HG03575 (cell line): ENCODE data around the gene MFSD11.
"Not testable (repeated sequence)": the region's sequence is repeated elsewhere in the genome, so short reads cannot be mapped to it uniquely, and the experiment has no call there.

ENCODE experiments used
- ATAC-seq: cut with Tn5 transposase; IDR thresholded peaks from one replicate; pipeline ENCODE4 v1.9.1; 2021; ENCODE audit not compliant: unreplicated experiment, insufficient number of reproducible peaks, low FRiP score; ENCODE audit errors: extremely low read depth

Gene MFSD11

GRCh38 chr17:76787866-76788265 lies 49.9 kb downstream of the MFSD11 start:
- not testable (repeated sequence) for ATAC-seq

GRCh38 chr17:76789235-76789788 lies 51.4 kb downstream of the MFSD11 start:
- ATAC-seq = no peak

- ATAC-seq = no peak
Measured at GRCh38 chr17:76791053-76791980, 53.4 kb downstream of the MFSD11 start.

GRCh38 chr17:76792348-76792747 lies 54.4 kb downstream of the MFSD11 start:
- no peak for ATAC-seq

- ATAC-seq = no peak
Measured at GRCh38 chr17:76793775-76794174, 55.9 kb downstream of the MFSD11 start.

- no peak for ATAC-seq
Measured at GRCh38 chr17:76796081-76796480, 58.2 kb downstream of the MFSD11 start.

- ATAC-seq = no peak
Measured at GRCh38 chr17:76797241-76797840, 59.4 kb downstream of the MFSD11 start.

- ATAC-seq = no peak
Measured at GRCh38 chr17:76801706-76802105, 63.8 kb downstream of the MFSD11 start.

- no peak for ATAC-seq
Measured at GRCh38 chr17:76805319-76805718, 67.4 kb downstream of the MFSD11 start.

GRCh38 chr17:76806151-76806550 lies 68.2 kb downstream of the MFSD11 start:
- ATAC-seq = not testable (repeated sequence)

- ATAC-seq = not testable (repeated sequence)
Measured at GRCh38 chr17:76806767-76807166, 68.8 kb downstream of the MFSD11 start.

- no peak for ATAC-seq
Measured at GRCh38 chr17:76808326-76808725, 70.4 kb downstream of the MFSD11 start.

- ATAC-seq = no peak
Measured at GRCh38 chr17:76810956-76811355, 73.0 kb downstream of the MFSD11 start.

GRCh38 chr17:76811834-76812233 lies 73.9 kb downstream of the MFSD11 start:
- no peak for ATAC-seq

GRCh38 chr17:76812263-76812662 lies 74.3 kb downstream of the MFSD11 start:
- no peak for ATAC-seq

GRCh38 chr17:76812968-76813367 lies 75.0 kb downstream of the MFSD11 start:
- ATAC-seq = no peak

- ATAC-seq = not testable (repeated sequence)
Measured at GRCh38 chr17:76815907-76816589, 78.1 kb downstream of the MFSD11 start.

- no peak for ATAC-seq
Measured at GRCh38 chr17:76816590-76817135, 78.7 kb downstream of the MFSD11 start.

GRCh38 chr17:76820039-76820438 lies 82.1 kb downstream of the MFSD11 start:
- ATAC-seq = no peak
